Transverse colon (tissue), 4 donors: Measurements from ENCODE around the gene UBASH3B.

ENCODE experiments used
- CTCF ChIP-seq, 5 experiments: fragments of 200-600 bp in 3 of 5; fragments of 450-650 bp in 2 of 5; sonication (generic) in 3 of 5; IDR thresholded peaks; 1 replicate in 2 of 5; 2 replicates in 3 of 5; pipeline ENCODE4 v1.5.1; 2016 to 2017; ENCODE audit warnings: antibody characterized with exemption in 5 of 5, inconsistent platforms in 3 of 5, mild to moderate bottlenecking in 2 of 5, moderate library complexity in 1 of 5
- POLR2AphosphoS5 ChIP-seq, 3 donors: sonication (generic); formaldehyde crosslinking; IDR thresholded peaks; one replicate each; pipeline ENCODE4 v1.6.1; 2016; ENCODE audit warnings: antibody characterized with exemption in 3 of 3

GRCh38 chr11:122659676-122660554 is 4.4 kb downstream of the UBASH3B start:
- TF ChIP-seq POLR2AphosphoS5 (IDR thresholded peaks at IDR 0.05) (no peak), CTCF (IDR thresholded peaks at IDR 0.05) (no peak)
